Mucosa of rectum (tissue), 2 donors: ENCODE measurements around the gene ADAM23.

Source experiments
- H3K27ac ChIP-seq, 2 donors: one replicate each; pipeline ENCODE4 v1.7.0; 2013; ENCODE audit warnings: inconsistent platforms in 2 of 2, low read depth in 2 of 2, low read length in 2 of 2
- H3K27me3 ChIP-seq, 2 donors: one replicate each; pipeline ENCODE4 v1.7.0; 2013; ENCODE audit warnings: low read length in 2 of 2; ENCODE audit not compliant: control insufficient read depth in 2 of 2, insufficient read depth in 2 of 2
- H3K36me3 ChIP-seq, 2 donors: one replicate each; pipeline ENCODE4 v1.7.0; 2013; ENCODE audit warnings: low read length in 2 of 2; ENCODE audit not compliant: control insufficient read depth in 2 of 2, insufficient read depth in 2 of 2
- H3K4me1 ChIP-seq, 2 donors: one replicate each; pipeline ENCODE4 v1.7.0; 2013; ENCODE audit warnings: low read length in 2 of 2, mild to moderate bottlenecking in 1 of 2; ENCODE audit not compliant: control insufficient read depth in 2 of 2, insufficient read depth in 2 of 2
- H3K4me3 ChIP-seq, 2 donors: one replicate each; pipeline ENCODE4 v1.7.0; 2013; ENCODE audit warnings: low read length in 2 of 2
- H3K9ac ChIP-seq, 2 donors: one replicate each; pipeline ENCODE4 v1.7.0; 2013; ENCODE audit warnings: low read length in 2 of 2, low read depth in 1 of 2, mild to moderate bottlenecking in 1 of 2
- H3K9me3 ChIP-seq, 2 donors: one replicate each; pipeline ENCODE4 v1.7.0; 2013; ENCODE audit warnings: low read length in 2 of 2; ENCODE audit not compliant: control insufficient read depth in 2 of 2
- donor health status: healthy.
- donor health status: Normal muscosa, but diverticular disease.

ADAM23 gene

GRCh38 chr2:206616151-206616550, 172.8 kb downstream of the ADAM23 start:
- Histone ChIP-seq H3K9ac (no peak overlapping the region), H3K27me3 (no peaks in the 10 kb centered on the region), H3K36me3 (no peaks in the 10 kb centered on the region), H3K4me3 (no peak overlapping the region), H3K27ac (no peak overlapping the region), H3K4me1 (no peaks in the 10 kb centered on the region), H3K9me3 (no peaks in the 10 kb centered on the region)

- no peaks in the 10 kb centered on the region for H3K36me3 ChIP-seq
- H3K4me3 ChIP-seq: no peak overlapping the region
- no peaks in the 10 kb centered on the region for H3K4me1 ChIP-seq
- H3K9me3 ChIP-seq: no peaks in the 10 kb centered on the region
- no peaks in the 10 kb centered on the region for H3K27me3 ChIP-seq
- H3K27ac ChIP-seq: no peak overlapping the region
- no peak overlapping the region for H3K9ac ChIP-seq
Measured at GRCh38 chr2:206619011-206619410, 175.7 kb downstream of the ADAM23 start.

- Histone ChIP-seq H3K36me3 (no peaks in the 10 kb centered on the region), H3K4me1 (no peaks in the 10 kb centered on the region), H3K9ac (no peak overlapping the region), H3K4me3 (no peak overlapping the region), H3K27me3 (no peaks in the 10 kb centered on the region), H3K9me3 (no peaks in the 10 kb centered on the region), H3K27ac (no peak overlapping the region)
Measured at GRCh38 chr2:206626108-206626507, 182.8 kb downstream of the ADAM23 start.

GRCh38 chr2:206627632-206628031, 184.3 kb downstream of the ADAM23 start:
- Histone ChIP-seq H3K9me3 (no peaks in the 10 kb centered on the region), H3K36me3 (no peaks in the 10 kb centered on the region), H3K27ac (no peak overlapping the region), H3K4me3 (no peak overlapping the region), H3K4me1 (no peaks in the 10 kb centered on the region), H3K27me3 (no peaks in the 10 kb centered on the region), H3K9ac (no peak overlapping the region)

GRCh38 chr2:206631340-206631739, 188.0 kb downstream of the ADAM23 start:
- H3K27me3 ChIP-seq: no peaks in the 10 kb centered on the region
- no peak overlapping the region for H3K27ac ChIP-seq
- H3K9me3 ChIP-seq: no peaks in the 10 kb centered on the region
- H3K36me3 ChIP-seq: no peaks in the 10 kb centered on the region
- H3K9ac ChIP-seq: no peak overlapping the region
- H3K4me1 ChIP-seq: no peaks in the 10 kb centered on the region
- no peak overlapping the region for H3K4me3 ChIP-seq

- H3K27ac ChIP-seq: no peak overlapping the region
- no peaks in the 10 kb centered on the region for H3K36me3 ChIP-seq
- H3K27me3 ChIP-seq: no peaks in the 10 kb centered on the region
- no peaks in the 10 kb centered on the region for H3K9me3 ChIP-seq
- no peak overlapping the region for H3K4me3 ChIP-seq
- no peak overlapping the region for H3K9ac ChIP-seq
- H3K4me1 ChIP-seq: no peaks in the 10 kb centered on the region
Measured at GRCh38 chr2:206635015-206635414, 191.7 kb downstream of the ADAM23 start.

- no peaks in the 10 kb centered on the region for H3K36me3 ChIP-seq
- H3K9me3 ChIP-seq: no peaks in the 10 kb centered on the region
- no peak overlapping the region for H3K27ac ChIP-seq
- no peak overlapping the region for H3K9ac ChIP-seq
- H3K4me1 ChIP-seq: no peaks in the 10 kb centered on the region
- H3K27me3 ChIP-seq: peaks cover 0 to 2% of the 10 kb centered on the region in 2 donors
- no peak overlapping the region for H3K4me3 ChIP-seq
Measured at GRCh38 chr2:206639636-206640035, 196.3 kb downstream of the ADAM23 start.

- Histone ChIP-seq H3K9ac (no peak overlapping the region), H3K36me3 (no peaks in the 10 kb centered on the region), H3K27me3 (peaks cover 0 to 2% of the 10 kb centered on the region in 2 donors), H3K27ac (no peak overlapping the region), H3K9me3 (no peaks in the 10 kb centered on the region), H3K4me3 (no peak overlapping the region), H3K4me1 (no peaks in the 10 kb centered on the region)
Measured at GRCh38 chr2:206641226-206641625, 197.9 kb downstream of the ADAM23 start.

- H3K36me3 ChIP-seq: no peaks in the 10 kb centered on the region
- no peaks in the 10 kb centered on the region for H3K9me3 ChIP-seq
- no peak within 1 kb of the TSS for H3K9ac ChIP-seq
- H3K27me3 ChIP-seq: peaks cover 0 to 2% of the 10 kb centered on the region in 2 donors
- no peaks in the 10 kb centered on the region for H3K4me1 ChIP-seq
- H3K27ac ChIP-seq: no peak within 1 kb of the TSS
- no peak within 1 kb of the TSS for H3K4me3 ChIP-seq
Measured at GRCh38 chr2:206642075-206643025, 199.0 kb downstream of the ADAM23 start, which contains the start of gene FAM237A. FAM237A (plus strand) TSS chr2:206642487; CDS start chr2:206644237, 1,750 bp downstream.

- no peaks in the 10 kb centered on the region for H3K27me3 ChIP-seq
- no peaks in the 10 kb centered on the region for H3K4me1 ChIP-seq
- no peaks in the 10 kb centered on the region for H3K36me3 ChIP-seq
- H3K9ac ChIP-seq: no peak overlapping the region
- H3K9me3 ChIP-seq: no peaks in the 10 kb centered on the region
- H3K27ac ChIP-seq: no peak overlapping the region
- no peak overlapping the region for H3K4me3 ChIP-seq
Measured at GRCh38 chr2:206647985-206648384, 204.7 kb downstream of the ADAM23 start.
